ENCODE measurements around the gene AK8. TPM values are rescaled to one million over a fixed set of nuclear protein-coding genes. Genes with fewer than 3 reads are reported as not detected.

Gene AK8
- total RNA-seq, 2 experiments from 2014 or later: 0.27 TPM; not detected in 1

GRCh38 chr9:132846918-132847515 is 31.1 kb downstream of the AK8 start:
- intact Hi-C loops (cut with micrococcal nuclease; ENCODE audit: unreplicated experiment): no loop called here
- DNase-seq (ENCODE audit: low spot score): no peak
- Histone ChIP-seq H3K36me3 (ENCODE audit: insufficient read depth, low read length) (no peaks in the 10 kb centered on the region), H3K9me3 (ENCODE audit: low read length) (no peaks in the 10 kb centered on the region), H3K27ac (ENCODE audit: low read depth, low read length, poor library complexity, severe bottlenecking) (no peak overlapping the region), H3K4me3 (ENCODE audit: low read depth, low read length, poor library complexity, severe bottlenecking) (no peak overlapping the region), H3K4me1 (ENCODE audit: insufficient read depth, low read length, poor library complexity, severe bottlenecking) (no peaks in the 10 kb centered on the region), H2AFZ (ENCODE audit: low read length) (no peak overlapping the region), H3K9me2 (ENCODE audit: insufficient read depth, low read length) (no peaks in the 10 kb centered on the region), H3K79me2 (ENCODE audit: insufficient read depth, low read depth, low read length) (no peaks in the 10 kb centered on the region), H4K20me1 (ENCODE audit: insufficient read depth, low read length) (no peaks in the 10 kb centered on the region), H3K4me2 (ENCODE audit: low read length) (no peak overlapping the region)
- ChIA-PET CTCF (ENCODE audit: unreplicated experiment) (no interaction called here), POLR2A (no interaction called here)
- no TSS peak for BruUV-seq (replicated peaks)
- TF ChIP-seq, protein P1, sequence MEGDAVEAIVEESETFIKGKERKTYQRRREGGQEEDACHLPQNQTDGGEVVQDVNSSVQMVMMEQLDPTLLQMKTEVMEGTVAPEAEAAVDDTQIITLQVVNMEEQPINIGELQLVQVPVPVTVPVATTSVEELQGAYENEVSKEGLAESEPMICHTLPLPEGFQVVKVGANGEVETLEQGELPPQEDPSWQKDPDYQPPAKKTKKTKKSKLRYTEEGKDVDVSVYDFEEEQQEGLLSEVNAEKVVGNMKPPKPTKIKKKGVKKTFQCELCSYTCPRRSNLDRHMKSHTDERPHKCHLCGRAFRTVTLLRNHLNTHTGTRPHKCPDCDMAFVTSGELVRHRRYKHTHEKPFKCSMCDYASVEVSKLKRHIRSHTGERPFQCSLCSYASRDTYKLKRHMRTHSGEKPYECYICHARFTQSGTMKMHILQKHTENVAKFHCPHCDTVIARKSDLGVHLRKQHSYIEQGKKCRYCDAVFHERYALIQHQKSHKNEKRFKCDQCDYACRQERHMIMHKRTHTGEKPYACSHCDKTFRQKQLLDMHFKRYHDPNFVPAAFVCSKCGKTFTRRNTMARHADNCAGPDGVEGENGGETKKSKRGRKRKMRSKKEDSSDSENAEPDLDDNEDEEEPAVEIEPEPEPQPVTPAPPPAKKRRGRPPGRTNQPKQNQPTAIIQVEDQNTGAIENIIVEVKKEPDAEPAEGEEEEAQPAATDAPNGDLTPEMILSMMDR (conservative IDR thresholded peaks at IDR 0.05; ENCODE audit: low read length): no peak
- TF ChIP-seq EZH2phosphoT487 (IDR thresholded peaks at IDR 0.05; ENCODE audit: borderline replicate concordance, low read depth, low read length): no peak

- intact Hi-C loops (cut with micrococcal nuclease; ENCODE audit: unreplicated experiment): no loop called here
- Histone ChIP-seq H3K4me3 (ENCODE audit: low read depth, low read length, poor library complexity, severe bottlenecking) (no peak overlapping the region), H3K27ac (ENCODE audit: low read depth, low read length, poor library complexity, severe bottlenecking) (no peak overlapping the region), H3K9me3 (ENCODE audit: low read length) (no peaks in the 10 kb centered on the region), H3K36me3 (ENCODE audit: insufficient read depth, low read length) (no peaks in the 10 kb centered on the region), H3K4me2 (ENCODE audit: low read length) (no peak overlapping the region), H4K20me1 (ENCODE audit: insufficient read depth, low read length) (no peaks in the 10 kb centered on the region), H3K9me2 (ENCODE audit: insufficient read depth, low read length) (no peaks in the 10 kb centered on the region), H3K79me2 (ENCODE audit: insufficient read depth, low read depth, low read length) (no peaks in the 10 kb centered on the region), H3K4me1 (ENCODE audit: insufficient read depth, low read length, poor library complexity, severe bottlenecking) (no peaks in the 10 kb centered on the region), H2AFZ (ENCODE audit: low read length) (no peak overlapping the region)
- ChIA-PET POLR2A (no interaction called here), CTCF (ENCODE audit: unreplicated experiment) (no interaction called here)
- DNase-seq (ENCODE audit: low spot score): no peak
- no peak for TF ChIP-seq EZH2phosphoT487 (IDR thresholded peaks at IDR 0.05; ENCODE audit: borderline replicate concordance, low read depth, low read length)
- TF ChIP-seq, protein P1 (conservative IDR thresholded peaks at IDR 0.05; ENCODE audit: low read length): no peak
- BruUV-seq (replicated peaks): no TSS peak
These were observed 31.8 kb downstream of the AK8 start for GRCh38 chr9:132846109-132846917.

Data from OCI-LY7 (cell line).